RWPE1 (cell line): ENCODE results near the gene CYTL1.
"Not testable (repeated sequence)": the region's sequence is repeated elsewhere in the genome, so short reads cannot be mapped to it uniquely, and the experiment has no call there.

ENCODE experiments used
- CTCF ChIA-PET: fragments of 350-600 bp; sonication (Branson Sonifier 250); formaldehyde crosslinking; extraction: SDS; loops from one replicate; lab custom pipeline; 2021; lab: Yijun Ruan, JAX
- POLR2A ChIA-PET: fragments of 400-600 bp; formaldehyde crosslinking; extraction: SDS; loops from one replicate; lab custom pipeline; 2020; ENCODE audit warnings: antibody characterized with exemption; ENCODE audit not compliant: low non-redundant PET; lab: Yijun Ruan, JAX
- DNase-seq: peaks from one replicate; pipeline ENCODE4 v3.0.0; 2012; ENCODE audit warnings: low spot score
- H3K27ac ChIP-seq: fragments of 450-650 bp; 2 replicates; pipeline ENCODE4 v1.5.1; 2017
- CTCF ChIP-seq: fragments of 450-650 bp; conservative IDR thresholded peaks from 2 replicates; pipeline ENCODE4 v1.5.1; 2017; ENCODE audit warnings: low read depth, mild to moderate bottlenecking

The CYTL1 gene

GRCh38 chr4:5009796-5010195 lies 9.5 kb downstream of the CYTL1 start:
- POLR2A ChIA-PET = no interaction called here
- no peak for DNase-seq
- H3K27ac ChIP-seq = no peak overlapping the region
- CTCF ChIA-PET = no interaction called here
- TF ChIP-seq CTCF = no peak

- DNase-seq, POLR2A ChIA-PET, H3K27ac ChIP-seq: not testable (repeated sequence)
- CTCF ChIA-PET = interaction anchor here (0.7 kb wide), 1 partner anchor 25 kb away, joined by 3 read pairs; no protein-coding TSS in a partner anchor
Measured at GRCh38 chr4:5006932-5007331, 12.3 kb downstream of the CYTL1 start.

- TF ChIP-seq CTCF = no peak
- no peak for DNase-seq
- ChIA-PET POLR2A (interaction anchor here (0.6 kb wide), 1 partner anchor 10 kb away, joined by 4 read pairs; no protein-coding TSS in a partner anchor), CTCF (no interaction called here)
- no peak overlapping the region for H3K27ac ChIP-seq
Measured at GRCh38 chr4:5004496-5004895, 14.8 kb downstream of the CYTL1 start.

- ChIA-PET POLR2A (no interaction called here), CTCF (no interaction called here)
- no peak overlapping the region for H3K27ac ChIP-seq
- no peak for DNase-seq
- TF ChIP-seq CTCF = no peak
Measured at GRCh38 chr4:5003918-5004317, 15.3 kb downstream of the CYTL1 start.

- TF ChIP-seq CTCF = no peak
- POLR2A ChIA-PET = no interaction called here
- no peak for DNase-seq
- H3K27ac ChIP-seq = no peak overlapping the region
- CTCF ChIA-PET = no interaction called here
Measured at GRCh38 chr4:5003372-5003857, 15.8 kb downstream of the CYTL1 start.

- CTCF ChIA-PET, DNase-seq, POLR2A ChIA-PET, H3K27ac ChIP-seq: not testable (repeated sequence)
Measured at GRCh38 chr4:5001641-5002040, 17.6 kb downstream of the CYTL1 start.

GRCh38 chr4:4996935-4997334 lies 22.3 kb downstream of the CYTL1 start:
- DNase-seq, POLR2A ChIA-PET, H3K27ac ChIP-seq, CTCF ChIA-PET: not testable (repeated sequence)

- no peak for DNase-seq
- POLR2A ChIA-PET = no interaction called here
- H3K27ac ChIP-seq = no peak overlapping the region
- TF ChIP-seq CTCF = no peak
- CTCF ChIA-PET = interaction anchor here (0.6 kb wide), 1 partner anchor 941 kb away, joined by 4 read pairs; no protein-coding TSS in a partner anchor
Measured at GRCh38 chr4:4995908-4996265, 23.4 kb downstream of the CYTL1 start.
